B cell (primary cell): ENCODE data around the gene PTCHD1. TPM values are rescaled to one million over a fixed set of nuclear protein-coding genes. Genes with fewer than 3 reads are reported as not detected.

ENCODE experiments used
- ATAC-seq: fragments of 200-7000 bp; cut with Tn5 transposase; one replicate; pipeline ENCODE4 v1.10.0; 2021; ENCODE audit warnings: low read depth, mild to moderate bottlenecking, moderate number of reproducible peaks, moderate library complexity
- CTCF ChIA-PET: fragments of 350-600 bp; sonication (Branson Sonifier 250); formaldehyde crosslinking; loops from one replicate; lab custom pipeline; 2021; ENCODE audit warnings: antibody characterized with exemption, inconsistent platforms; lab: Charles Lee
- POLR2A ChIA-PET: fragments of 350-600 bp; sonication (Branson Sonifier 250); formaldehyde crosslinking; loops from one replicate; lab custom pipeline; 2021; ENCODE audit warnings: antibody characterized with exemption; lab: Charles Lee
- DNase-seq: peaks from one replicate; pipeline ENCODE4 v3.0.0; 2013
- H2AFZ ChIP-seq: 2 replicates; pipeline ENCODE4 v1.6.1; 2012; ENCODE audit warnings: mild to moderate bottlenecking, low read depth, low read length; ENCODE audit not compliant: insufficient read depth, poor library complexity, severe bottlenecking
- H3K27ac ChIP-seq, 2 donors: 1 replicate in 1 of 2; 2 replicates in 1 of 2; pipeline ENCODE4 v1.5.1; 2012 to 2013; ENCODE audit warnings: low read length in 2 of 2, mild to moderate bottlenecking in 2 of 2, moderate library complexity in 1 of 2
- H3K27me3 ChIP-seq, 4 experiments: fragments of 200-600 bp in 1 of 4; sonication (generic) in 1 of 4; replicated peaks in 1 of 4; 1 replicate in 2 of 4; 2 replicates in 2 of 4; pipeline versions ENCODE4 v1.6.1 to v1.7.0; 2013 to 2016; ENCODE audit warnings: low read length in 3 of 4, mild to moderate bottlenecking in 2 of 4, mixed read lengths in 1 of 4, moderate library complexity in 1 of 4; ENCODE audit not compliant: insufficient read depth in 4 of 4, control insufficient read depth in 3 of 4; ENCODE audit errors: control extremely low read depth in 1 of 4
- H3K36me3 ChIP-seq, 2 experiments: replicated peaks in 1 of 2; 1 replicate in 1 of 2; 2 replicates in 1 of 2; pipeline versions ENCODE4 v1.6.1 to v1.7.1; 2013; ENCODE audit warnings: low read length in 1 of 2; ENCODE audit not compliant: insufficient read depth in 2 of 2, control insufficient read depth in 1 of 2; ENCODE audit errors: control extremely low read depth in 1 of 2, extremely low read depth in 1 of 2
- H3K4me1 ChIP-seq, 2 donors: fragments of 200-600 bp in 1 of 2; sonication (generic) in 1 of 2; 1 replicate in 1 of 2; 2 replicates in 1 of 2; pipeline versions ENCODE4 v1.5.1 to v1.6.1; 2013 to 2017; ENCODE audit warnings: low read length in 2 of 2; ENCODE audit not compliant: control insufficient read depth in 2 of 2, insufficient read depth in 2 of 2
- H3K4me2 ChIP-seq: replicated peaks from 2 replicates; pipeline ENCODE3; 2012; ENCODE audit warnings: mild to moderate bottlenecking, low read depth, low read length; ENCODE audit not compliant: poor library complexity, severe bottlenecking
- H3K4me3 ChIP-seq, 5 experiments: fragments of 200-600 bp in 1 of 5; sonication (generic) in 1 of 5; 1 replicate in 3 of 5; 2 replicates in 2 of 5; pipeline versions ENCODE4 v1.5.1 to v1.7.0; 2011 to 2016; ENCODE audit warnings: low read length in 4 of 5, mild to moderate bottlenecking in 4 of 5, low read depth in 2 of 5, control low read depth in 1 of 5, moderate library complexity in 1 of 5; ENCODE audit not compliant: insufficient read depth in 1 of 5; ENCODE audit errors: control extremely low read depth in 1 of 5, extremely low read depth in 1 of 5
- H3K79me2 ChIP-seq: fragments of 200-600 bp; sonication (generic); one replicate; pipeline ENCODE4 v1.6.0; 2016; ENCODE audit warnings: low read length; ENCODE audit not compliant: control insufficient read depth, insufficient read depth
- H3K9ac ChIP-seq: fragments of 200-600 bp; sonication (generic); 2 replicates; pipeline ENCODE4 v1.6.1; 2017; ENCODE audit warnings: mild to moderate bottlenecking, low read length, moderate library complexity
- H3K9me3 ChIP-seq, 3 donors: one replicate each; pipeline versions ENCODE4 v1.6.1 to v1.7.1; 2013; ENCODE audit warnings: low read length in 2 of 3; ENCODE audit not compliant: control insufficient read depth in 2 of 3, insufficient read depth in 1 of 3; ENCODE audit errors: control extremely low read depth in 1 of 3
- H4K20me1 ChIP-seq: 2 replicates; pipeline ENCODE4 v1.6.0; 2012; ENCODE audit warnings: mild to moderate bottlenecking, low read length; ENCODE audit not compliant: insufficient read depth, control insufficient read depth, poor library complexity, severe bottlenecking
- H3K27ac Mint-ChIP-seq: one replicate; pipeline ENCODE4 v1.8.0; 2021; ENCODE audit warnings: mixed read lengths
- H3K27me3 Mint-ChIP-seq: one replicate; pipeline ENCODE4 v1.8.0; 2021; ENCODE audit warnings: mixed read lengths
- H3K4me1 Mint-ChIP-seq: one replicate; pipeline ENCODE4 v1.8.0; 2021; ENCODE audit warnings: mixed read lengths
- H3K4me3 Mint-ChIP-seq: one replicate; pipeline ENCODE4 v1.8.0; 2021; ENCODE audit warnings: mixed read lengths
- H3K9me3 Mint-ChIP-seq: one replicate; pipeline ENCODE4 v1.8.0; 2022; ENCODE audit warnings: mixed read lengths; ENCODE audit not compliant: insufficient read depth
- CTCF ChIP-seq: fragments of 200-600 bp; IDR thresholded peaks from one replicate; pipeline ENCODE4 v1.8.0; 2022; ENCODE audit warnings: antibody characterized with exemption, mild to moderate bottlenecking
- EZH2 ChIP-seq: IDR thresholded peaks from 2 replicates; pipeline ENCODE4 v1.6.1; 2012; ENCODE audit warnings: borderline replicate concordance, low read depth, mild to moderate bottlenecking, moderate library complexity, low read length; ENCODE audit not compliant: insufficient read depth, poor library complexity, severe bottlenecking
- WGBS: methylation state at CpG from one replicate; pipeline ENCODE4 v1.1.5; 2013; ENCODE audit warnings: missing lambda C conversion rate; ENCODE audit not compliant: insufficient coverage; 5-methylcytosine and 5-hydroxymethylcytosine counted together
- intact Hi-C: fragments of 100-400 bp; cut with micrococcal nuclease; formaldehyde crosslinking; loops from one replicate; pipeline ENCODE4 v1.10.0; 2022
- polyA plus RNA-seq: library from polyadenylated mRNA; depleted of rRNA; stranded (reverse); fragments of >200 nt; gene quantifications from 2 replicates; pipeline ENCODE4 v1.2.3, GENCODE V29; 2012
- total RNA-seq, 2 donors: library from RNA; stranded (reverse); fragments of 120-200 nt in 1 of 2; gene quantifications; 1 replicate in 1 of 2; 2 replicates in 1 of 2; pipeline versions ENCODE4 v1.2.3 to v1.2.4, GENCODE V29; 2013 to 2022

PTCHD1 gene
- total and polyA plus RNA-seq, 2 donors (not counting 1 experiment from before 2014, with no cell fraction given) = not detected

- DNase-seq (no peak), ATAC-seq (no peak)
- intact Hi-C loops = no loop called here
- H3K9me3 ChIP-seq = no peaks in the 10 kb centered on the region
- POLR2A ChIA-PET = no interaction called here
- peaks cover 35% of the 10 kb centered on the region for H3K27me3 Mint-ChIP-seq
- H3K9me3 Mint-ChIP-seq = no peaks in the 10 kb centered on the region
- H4K20me1 ChIP-seq = no peaks in the 10 kb centered on the region
- CTCF ChIA-PET = no interaction called here
- no peak overlapping the region for H3K9ac ChIP-seq
- peak overlapping the region; percentile 28 for H3K4me2 ChIP-seq
- WGBS = 3% methylated on average over 12 of the region's 54 CpGs
- no peaks in the 10 kb centered on the region for H3K36me3 ChIP-seq
- TF ChIP-seq EZH2 (no peak), CTCF (no peak)
- H3K27ac ChIP-seq = no peak overlapping the region
- peaks cover 14% of the 10 kb centered on the region for H3K4me1 Mint-ChIP-seq
- H3K27me3 ChIP-seq = peaks cover 0 to 11% (median 4%) of the 10 kb centered on the region in 4 experiments
- no peak overlapping the region for H3K4me3 ChIP-seq
- no peak overlapping the region for H2AFZ ChIP-seq
- H3K27ac Mint-ChIP-seq = no peak overlapping the region
- H3K4me3 Mint-ChIP-seq = no peak overlapping the region
- no peaks in the 10 kb centered on the region for H3K79me2 ChIP-seq
- no peaks in the 10 kb centered on the region for H3K4me1 ChIP-seq
These were observed 668 bp upstream of the PTCHD1 start for GRCh38 chrX:23333842-23334520.

- Histone ChIP-seq H3K4me2 (peak overlapping the region; percentile 28), H3K4me3 (no peak overlapping the region), H3K36me3 (no peaks in the 10 kb centered on the region), H4K20me1 (no peaks in the 10 kb centered on the region), H2AFZ (no peak overlapping the region), H3K4me1 (no peaks in the 10 kb centered on the region), H3K79me2 (no peaks in the 10 kb centered on the region), H3K9me3 (no peaks in the 10 kb centered on the region), H3K27ac (no peak overlapping the region), H3K27me3 (peaks cover 0 to 11% (median 4%) of the 10 kb centered on the region in 4 experiments), H3K9ac (no peak overlapping the region)
- intact Hi-C loops = no loop called here
- WGBS = under 1% methylated on average over 17 of the region's 63 CpGs
- TF ChIP-seq CTCF = no peak
- no peak for TF ChIP-seq EZH2
- no peaks in the 10 kb centered on the region for H3K9me3 Mint-ChIP-seq
- ATAC-seq (no peak), DNase-seq (no peak)
- H3K27ac Mint-ChIP-seq = no peak overlapping the region
- ChIA-PET POLR2A (no interaction called here), CTCF (no interaction called here)
- no peak overlapping the region for H3K4me3 Mint-ChIP-seq
- peaks cover 14% of the 10 kb centered on the region for H3K4me1 Mint-ChIP-seq
- H3K27me3 Mint-ChIP-seq = peaks cover 35% of the 10 kb centered on the region
These were observed 165 bp upstream of the PTCHD1 start for GRCh38 chrX:23334521-23334847.
